CD4-positive, alpha-beta T cell treated with Interferon alpha-2 for 1 hour (primary cell): ENCODE results near the gene PSME3IP1.

Source experiments
- DNase-seq, 2 donors: peaks; one replicate each; pipeline ENCODE4 v3.0.0-alpha.2; 2020 to 2022

PSME3IP1 gene

DNA sequence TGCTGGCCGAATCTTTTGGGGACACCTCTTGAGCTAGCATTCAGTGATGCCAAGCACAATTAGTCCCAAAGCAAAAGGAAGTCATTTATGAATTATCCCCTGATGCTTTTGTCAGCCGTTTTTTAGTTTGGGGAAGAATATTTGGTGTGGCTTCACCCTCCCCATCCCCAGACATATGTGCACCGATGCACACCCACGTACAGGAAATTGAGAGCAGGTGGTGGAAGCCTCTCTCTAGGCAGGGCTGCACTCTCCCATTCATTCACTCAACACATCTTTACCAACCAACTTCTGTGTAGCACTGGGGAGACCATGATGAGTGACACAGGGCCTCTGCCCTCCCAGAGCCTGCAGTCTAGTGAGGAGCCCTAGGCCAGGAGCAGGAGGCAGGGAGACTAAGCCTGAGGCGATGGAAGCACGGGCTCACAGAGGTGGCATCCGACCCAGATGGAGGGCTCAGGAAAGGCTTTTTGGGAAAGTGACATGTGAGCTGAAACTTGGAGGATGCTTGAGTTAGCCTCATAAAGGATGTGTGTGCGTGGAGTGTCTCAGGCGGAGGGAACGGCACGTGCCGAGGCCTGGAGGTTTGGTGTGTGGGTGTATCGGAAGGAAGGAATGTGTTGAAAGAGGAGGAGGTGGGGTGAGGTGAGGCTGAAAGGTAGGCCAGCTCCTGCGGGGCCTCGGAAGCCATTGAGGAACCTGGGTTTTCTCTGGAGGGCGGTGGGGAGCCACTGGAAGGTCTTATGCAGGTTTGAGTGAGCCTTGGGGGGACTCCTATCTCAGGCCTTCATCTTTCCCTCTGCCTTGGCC lies 43.8 kb downstream of the PSME3IP1 start:
- peak in 1 of 2 donors; percentile 27 for DNase-seq

DNA sequence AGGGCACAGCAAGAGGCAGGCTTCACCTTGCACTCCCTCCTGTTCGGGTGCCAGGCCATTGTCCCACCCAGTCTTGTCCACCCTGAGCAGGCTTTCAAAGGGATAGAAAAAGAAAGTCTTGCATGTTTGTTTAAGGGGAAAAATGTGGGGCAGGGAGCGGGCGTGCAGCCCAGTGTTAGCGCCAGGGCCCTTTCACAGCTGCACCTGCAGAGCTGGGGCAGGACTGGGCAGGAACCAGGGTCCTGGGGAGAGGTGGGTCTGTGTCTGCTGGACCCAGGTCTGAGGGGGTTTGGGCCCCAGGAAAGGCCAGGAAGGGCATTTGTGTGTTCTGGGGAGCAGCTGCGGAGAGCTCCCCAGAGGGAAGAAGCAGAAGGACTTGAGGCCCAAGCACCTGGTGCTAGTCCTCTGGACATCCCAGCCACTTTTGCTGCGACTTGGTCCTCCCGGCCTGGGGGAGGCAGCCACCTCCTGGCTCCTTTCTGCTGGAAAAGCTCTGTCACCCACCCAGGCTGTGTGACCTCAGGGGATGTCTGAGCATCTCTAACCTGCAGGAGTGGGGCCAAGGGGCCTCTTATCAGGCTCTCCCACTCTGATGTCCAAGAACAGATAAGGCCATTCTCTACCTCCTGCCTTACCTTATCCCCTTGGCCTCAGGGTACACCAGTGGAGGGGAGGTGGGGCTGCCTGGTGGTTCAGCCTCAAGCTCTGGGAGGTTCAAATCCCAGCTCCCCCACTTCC lies 44.7 kb downstream of the PSME3IP1 start:
- no peak for DNase-seq

DNA sequence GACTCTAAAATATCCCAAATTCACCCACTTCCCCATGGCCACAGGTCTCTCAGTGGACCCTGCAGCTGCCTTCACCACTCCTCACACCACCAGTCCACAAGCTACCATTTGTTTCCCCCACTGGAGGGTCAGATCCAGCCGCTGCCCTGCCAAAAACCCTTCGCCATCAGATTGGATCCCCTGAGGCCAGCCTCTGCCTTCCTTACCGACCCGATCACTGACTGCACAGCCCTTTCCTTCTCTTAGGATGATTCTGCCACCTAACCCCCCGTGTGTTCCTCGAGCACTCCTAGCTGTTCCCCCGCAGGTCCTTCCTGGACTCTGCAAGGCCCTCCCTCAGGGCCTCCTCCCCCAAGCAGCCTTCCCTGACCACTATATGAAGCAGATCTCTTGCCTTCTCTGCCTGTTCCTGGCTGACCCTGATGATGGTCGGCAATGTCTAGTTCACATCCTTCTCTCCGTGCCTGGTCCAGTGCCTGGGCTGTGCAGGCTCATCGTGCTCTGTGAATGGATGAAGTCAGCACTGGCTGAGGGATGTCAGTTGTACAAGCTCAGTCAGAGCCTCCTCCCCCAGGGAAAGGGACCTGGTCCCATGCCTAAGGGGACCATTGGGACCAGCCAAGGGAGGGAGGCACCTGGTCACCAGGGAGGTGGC lies 47.4 kb downstream of the PSME3IP1 start:
- no peak for DNase-seq

DNA sequence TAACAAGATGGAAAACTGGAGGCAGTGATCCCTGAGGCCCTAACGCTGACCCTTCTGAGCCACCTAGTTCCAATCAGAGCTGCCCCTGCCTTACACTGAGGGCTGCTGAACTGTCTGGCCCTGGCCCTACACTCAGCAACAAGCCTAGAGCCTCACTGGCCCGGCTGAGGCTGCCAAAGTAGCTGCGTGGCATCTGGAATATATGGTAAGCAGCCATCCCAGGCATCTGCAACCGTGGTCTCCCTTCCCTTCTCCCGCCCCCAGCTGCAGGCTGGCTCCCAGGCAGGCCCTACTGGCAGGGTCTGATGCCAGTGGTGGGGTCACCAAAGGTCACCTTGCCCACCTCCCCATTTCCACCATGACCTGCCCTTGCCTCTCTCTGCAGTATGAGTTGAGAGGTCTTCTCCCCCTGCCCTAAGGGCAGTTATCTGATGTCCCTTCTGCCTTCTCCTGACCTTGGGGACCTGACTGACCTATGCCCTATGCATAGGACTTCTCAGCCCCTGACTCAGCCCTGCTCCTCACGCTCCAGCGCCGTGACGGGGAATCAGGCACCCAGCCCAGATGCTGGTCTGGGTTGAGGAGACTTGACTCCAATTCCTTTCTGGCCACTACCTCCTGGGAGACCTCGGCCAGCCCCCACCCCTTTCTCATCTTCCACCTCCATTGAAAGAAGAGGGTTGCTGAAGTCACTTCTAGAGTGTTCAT lies 48.1 kb downstream of the PSME3IP1 start:
- no peak for DNase-seq

DNA sequence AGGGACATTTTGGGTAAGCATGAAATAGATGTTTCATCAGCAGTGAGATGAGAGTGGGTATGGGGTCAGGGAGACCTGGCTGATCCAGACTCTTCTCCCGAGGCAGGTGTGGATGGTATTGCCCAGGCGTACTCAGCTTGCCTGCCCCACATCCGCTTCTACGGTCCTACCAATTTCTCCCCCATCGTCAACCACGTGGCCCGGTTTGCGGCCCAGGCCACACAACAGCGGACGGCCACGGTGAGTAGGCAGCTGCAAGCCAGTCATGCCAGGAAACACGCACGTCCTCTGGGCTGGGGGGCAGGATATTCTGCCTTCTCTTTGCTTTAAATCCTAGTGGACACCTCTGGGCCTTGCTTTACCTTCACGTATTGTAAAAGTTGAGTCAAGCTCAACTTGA lies 48.8 kb downstream of the PSME3IP1 start:
- DNase-seq, result no peak

DNA sequence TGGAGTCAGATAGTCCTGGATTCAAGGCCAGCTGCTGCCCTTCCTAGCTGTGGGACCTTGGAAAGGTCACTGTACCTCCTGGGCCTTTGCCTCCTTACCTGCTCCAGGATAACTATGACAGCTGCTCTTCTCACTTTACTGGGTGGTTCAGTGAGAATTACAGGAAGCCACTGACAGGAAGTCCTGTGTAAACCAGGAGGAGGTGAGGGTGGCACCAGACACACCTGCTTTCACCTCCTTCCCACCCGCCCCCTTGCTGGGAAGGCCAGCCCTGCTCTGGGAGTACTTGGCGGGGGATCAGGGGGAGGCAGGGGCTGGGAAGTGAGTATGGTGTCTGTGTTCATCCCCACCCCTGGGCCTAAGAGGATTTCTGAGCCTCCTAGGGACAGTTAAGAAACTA lies 50.9 kb downstream of the PSME3IP1 start:
- peak; percentile 39 to 68 for DNase-seq

DNA sequence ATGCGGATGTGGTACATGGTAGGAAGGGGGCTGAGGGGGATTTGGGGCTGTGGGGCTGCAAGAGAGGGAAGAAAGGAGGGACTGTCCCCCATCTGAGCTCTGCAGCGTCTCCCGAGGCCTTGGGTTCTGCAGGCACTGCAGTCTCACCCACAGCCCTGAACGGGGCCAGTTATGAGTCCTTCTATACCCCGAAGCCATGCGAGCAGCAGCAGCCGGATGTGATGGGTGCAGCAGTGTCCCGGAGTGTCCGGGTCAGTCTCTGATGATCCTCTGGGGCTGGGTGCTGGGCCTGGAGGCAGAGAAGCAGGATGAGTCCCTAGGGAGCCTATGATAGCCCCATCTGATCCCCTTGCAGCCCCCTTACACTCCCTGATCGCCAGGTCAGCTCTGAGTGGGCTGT lies 52.0 kb downstream of the PSME3IP1 start:
- no peak for DNase-seq

DNA sequence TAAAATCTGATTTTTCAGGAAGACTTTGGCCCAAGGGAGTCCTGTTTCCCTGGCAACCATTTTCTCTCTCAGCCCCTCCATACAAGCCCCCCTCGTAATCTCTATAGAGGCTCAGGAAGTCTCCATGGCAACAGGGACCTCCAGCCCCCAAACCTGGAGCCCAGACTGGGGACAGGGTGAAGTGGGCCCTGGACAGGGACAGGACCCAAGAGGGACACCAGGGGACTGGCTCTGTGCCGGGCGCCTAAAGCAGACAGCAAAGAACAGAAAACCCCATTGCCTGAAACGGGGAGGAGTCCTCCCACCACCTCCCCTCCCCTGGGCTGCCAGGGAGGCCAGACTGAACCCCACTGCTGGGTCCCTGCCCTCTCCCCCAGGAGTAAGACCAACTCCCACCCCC lies 52.8 kb downstream of the PSME3IP1 start:
- no peak for DNase-seq

DNA sequence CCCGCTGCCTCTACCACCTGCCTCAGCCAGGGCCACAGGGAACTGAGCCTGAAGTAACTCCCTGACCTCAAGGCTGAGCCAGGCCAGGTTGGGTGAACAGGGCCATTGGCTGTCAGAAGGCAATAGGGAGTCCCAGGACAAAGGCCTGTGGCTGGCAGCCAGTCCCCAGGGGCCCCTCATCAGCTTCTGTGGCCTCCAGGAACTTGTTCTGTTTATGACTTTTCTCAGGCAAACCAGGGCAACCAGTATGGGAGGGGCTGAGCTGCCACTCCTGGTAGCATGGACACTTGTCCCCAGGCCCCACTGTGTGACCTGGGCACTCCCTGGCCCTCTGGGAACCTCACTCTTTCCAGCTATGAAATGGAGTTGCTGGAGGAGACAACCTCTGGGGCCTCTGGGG lies 53.4 kb downstream of the PSME3IP1 start:
- no peak for DNase-seq

DNA sequence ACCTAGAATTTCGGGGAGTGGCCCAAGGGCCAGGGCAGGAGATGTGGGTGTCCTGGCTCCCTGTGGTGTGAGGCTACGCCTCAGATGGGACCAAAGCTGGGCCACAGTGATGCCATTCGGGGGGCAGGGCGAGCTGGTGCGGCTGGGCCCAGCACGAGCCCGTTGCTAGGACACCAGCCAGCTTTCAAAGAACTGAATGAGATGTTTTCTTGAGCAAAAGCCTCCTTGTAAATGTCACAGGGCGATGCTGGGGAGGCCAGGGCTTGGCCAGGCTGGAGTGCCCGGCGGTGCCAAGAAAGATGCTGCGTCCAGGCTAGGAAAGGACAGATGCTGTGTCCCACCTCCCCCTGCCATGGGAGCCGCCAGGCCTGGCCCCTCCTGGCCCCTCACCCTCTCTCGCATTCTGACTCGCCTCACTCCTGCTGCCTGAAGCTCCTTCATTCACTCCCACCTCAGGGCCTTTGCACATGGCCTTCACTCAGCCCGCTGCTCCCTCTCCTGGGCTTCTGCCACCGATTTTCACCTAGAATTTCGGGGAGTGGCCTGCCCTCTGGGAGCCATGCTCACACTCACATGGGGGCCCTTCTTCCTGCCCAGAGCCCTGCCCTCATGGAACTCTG lies 54.4 kb downstream of the PSME3IP1 start:
- DNase-seq, result no peak

DNA sequence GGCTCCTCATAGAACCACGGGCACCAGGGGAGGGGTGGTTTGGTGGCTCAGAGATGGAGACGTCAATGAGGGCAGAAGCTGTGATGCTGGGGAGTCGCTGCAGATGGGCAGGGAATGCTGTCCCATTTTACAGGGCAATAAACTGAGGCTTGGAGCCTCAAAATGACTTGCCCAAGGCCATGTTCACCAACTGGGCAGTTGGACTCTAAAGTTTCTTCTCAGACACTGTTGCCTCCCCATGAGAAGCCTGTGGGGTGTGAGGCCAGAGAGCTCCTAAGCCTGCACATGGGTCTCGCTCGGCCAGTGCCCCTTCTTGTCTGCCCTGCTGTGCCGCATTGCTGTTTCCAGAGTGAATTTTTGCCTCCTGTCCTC lies 54.9 kb downstream of the PSME3IP1 start:
- DNase-seq, result no peak

DNA sequence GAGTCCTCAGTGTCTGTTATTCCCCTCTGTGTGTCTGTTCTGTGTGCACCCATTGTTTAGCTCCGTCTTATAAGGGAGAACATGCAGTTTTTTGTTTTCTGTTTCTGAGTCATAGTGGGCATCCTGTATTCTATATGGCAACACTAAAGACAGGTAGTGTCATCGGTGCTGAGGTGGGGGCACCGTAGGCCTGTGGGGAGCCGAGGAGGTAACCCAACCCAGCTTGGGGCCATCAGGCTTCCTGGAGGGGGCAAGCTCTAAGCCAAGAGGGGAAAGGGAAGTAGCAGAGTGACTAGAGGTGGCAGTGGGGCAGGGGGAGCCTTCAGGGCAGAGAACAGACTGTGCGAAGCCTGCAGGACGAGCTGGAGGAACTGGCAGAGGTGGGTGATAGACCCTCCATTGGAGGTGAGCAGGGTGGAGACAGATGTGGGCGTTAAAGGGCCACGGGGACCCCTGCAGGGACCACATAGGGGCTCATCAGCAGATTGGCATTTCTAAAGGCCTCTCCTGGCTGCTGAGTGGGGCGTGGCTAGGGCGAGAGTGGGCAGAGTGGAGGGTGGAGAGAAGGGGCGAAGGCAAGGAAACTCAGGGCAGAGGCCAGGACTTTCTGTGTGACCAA lies 57.0 kb downstream of the PSME3IP1 start:
- peak; percentile 18 to 58 for DNase-seq

DNA sequence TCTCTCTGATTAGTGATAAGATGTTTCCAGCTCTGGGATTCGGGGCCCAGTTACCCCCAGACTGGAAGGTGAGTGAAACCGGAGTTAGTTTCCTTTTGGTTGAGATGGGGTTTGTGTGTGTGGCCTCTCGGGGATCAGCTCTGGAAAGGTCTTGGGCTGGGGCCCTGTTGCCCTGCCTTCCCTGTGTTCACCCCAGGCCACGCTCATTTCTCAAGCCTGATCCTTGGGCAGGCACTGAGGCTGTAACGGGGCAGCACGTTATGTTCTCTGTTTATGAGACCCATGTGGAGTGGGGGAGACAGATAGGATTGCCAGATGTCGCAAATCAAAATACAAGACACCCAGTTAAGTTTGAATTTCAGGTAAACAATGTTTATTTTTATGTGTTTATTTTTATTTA lies 58.0 kb downstream of the PSME3IP1 start:
- DNase-seq, result no peak

DNA sequence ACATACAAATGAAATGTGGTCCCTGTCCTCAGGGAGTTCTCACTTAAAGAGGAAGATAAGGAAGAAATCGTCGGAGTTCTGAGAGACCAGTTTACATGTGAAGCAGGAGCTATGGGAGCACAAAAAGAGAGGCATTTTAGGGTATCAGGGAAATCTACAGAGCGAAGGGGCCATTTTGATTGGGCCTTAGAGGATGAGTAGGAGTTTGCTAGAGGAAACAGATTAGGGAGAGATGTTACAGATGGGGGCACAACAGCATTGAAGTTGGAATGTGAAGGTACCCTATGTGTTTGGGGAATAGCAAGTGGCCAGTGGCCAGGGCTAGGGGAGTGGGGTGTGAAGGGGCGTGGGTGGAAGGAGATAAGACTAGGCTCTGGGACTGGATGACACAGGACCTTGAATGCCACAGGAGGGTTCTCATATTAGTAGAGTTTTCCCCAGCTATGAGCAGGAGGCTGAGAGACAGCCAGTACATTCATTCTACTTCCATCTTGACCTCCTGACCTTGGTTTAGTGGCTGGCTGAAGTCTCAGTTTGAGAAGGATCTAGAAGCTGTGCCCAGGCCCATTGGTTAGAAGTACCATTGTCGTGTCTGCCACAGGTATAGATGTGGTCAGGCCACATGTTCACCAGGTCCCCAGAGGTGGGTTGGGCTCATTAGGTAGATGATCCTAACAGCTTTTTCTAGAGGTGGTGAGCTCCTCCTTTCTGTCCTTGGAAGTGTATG lies 58.6 kb downstream of the PSME3IP1 start:
- DNase-seq, result no peak

DNA sequence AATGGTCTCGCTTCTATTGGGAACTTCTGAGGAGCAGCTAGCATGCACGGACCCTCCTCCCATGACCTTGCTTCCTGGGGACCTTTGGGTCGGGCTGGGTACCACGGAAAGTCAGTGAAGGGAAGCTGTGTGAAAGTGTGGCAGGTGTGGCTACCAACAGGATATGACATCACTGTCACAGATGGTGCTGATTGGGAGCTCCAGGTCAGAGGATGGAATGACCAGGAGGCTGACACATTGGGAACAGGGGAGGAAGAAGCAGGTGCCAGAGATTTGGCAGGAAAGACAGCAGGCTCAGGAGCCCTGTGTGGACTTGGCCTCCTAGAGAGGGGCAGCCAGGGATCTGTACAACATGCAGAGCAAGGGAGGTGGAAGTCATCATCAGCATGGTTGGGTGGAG lies 59.4 kb downstream of the PSME3IP1 start:
- no peak for DNase-seq

DNA sequence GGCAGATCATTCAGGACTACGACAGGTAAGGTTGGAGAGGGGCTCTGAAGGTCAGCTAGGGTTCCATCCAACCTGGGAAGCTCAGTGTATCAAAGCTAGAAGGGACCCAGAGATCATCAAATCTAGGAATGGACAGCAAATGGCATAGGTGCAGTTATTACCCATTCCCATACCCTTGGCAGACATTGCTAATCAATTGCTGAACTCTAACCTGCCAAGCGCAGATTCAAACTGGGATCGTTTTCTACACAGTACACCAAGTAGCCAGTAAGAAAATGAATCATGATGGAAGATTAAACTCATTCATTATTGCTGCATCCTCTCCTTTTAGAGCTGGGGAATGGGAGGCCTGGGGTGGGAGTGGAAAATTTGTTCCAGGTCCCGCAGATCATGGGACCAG lies 59.9 kb downstream of the PSME3IP1 start:
- DNase-seq, result no peak

DNA sequence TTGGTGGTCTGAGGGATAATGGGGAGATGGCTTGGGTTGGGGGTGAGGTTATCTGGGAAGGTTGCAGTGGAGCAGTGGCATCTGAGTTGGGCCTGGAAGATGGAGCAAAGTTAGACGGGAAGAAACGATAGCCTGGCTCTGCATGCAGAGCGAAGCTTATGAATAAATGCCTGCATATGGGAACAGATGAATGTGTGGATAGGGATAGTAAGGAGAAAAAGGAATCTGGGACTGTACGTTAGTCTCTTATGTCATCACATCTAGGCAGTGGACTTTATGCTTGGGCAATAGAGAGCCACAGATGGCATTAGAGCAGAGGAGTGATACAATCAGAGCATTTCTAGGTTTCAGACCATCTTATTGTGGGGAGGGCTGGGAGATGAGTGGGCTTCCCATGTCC lies 60.5 kb downstream of the PSME3IP1 start:
- DNase-seq, result no peak

DNA sequence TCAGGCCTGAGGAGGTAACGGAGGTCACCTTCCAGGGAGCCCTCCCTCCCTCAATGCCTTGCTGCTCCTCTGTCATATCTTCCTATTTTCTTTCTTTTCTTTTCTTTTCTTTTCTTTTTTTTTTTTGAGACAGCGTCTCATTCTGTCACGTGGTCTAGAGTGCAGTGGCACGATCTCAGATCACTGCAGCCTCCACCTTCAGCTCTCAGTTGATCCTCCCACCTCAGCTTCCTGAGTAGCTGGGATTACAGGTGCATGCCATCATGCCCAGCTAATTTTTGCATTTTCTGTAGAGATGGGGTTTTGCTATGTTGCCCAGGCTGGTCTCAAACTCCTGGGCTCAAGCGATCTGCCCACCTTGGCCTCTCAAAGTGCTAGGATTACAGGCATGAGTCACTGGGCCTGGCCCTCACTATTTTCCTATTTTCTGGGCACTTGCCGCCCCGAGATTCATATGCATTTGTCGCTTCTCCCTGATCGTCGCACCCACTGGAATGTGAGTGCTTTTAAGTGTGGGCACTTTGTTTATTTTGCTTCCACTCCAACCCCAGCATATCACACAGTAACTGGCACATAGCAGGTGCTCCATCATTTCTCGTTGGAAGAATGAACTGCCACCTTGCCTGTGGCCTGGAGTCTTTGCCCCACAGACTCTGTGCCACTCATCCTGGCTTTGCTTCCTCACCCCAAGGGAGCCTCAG lies 61.7 kb downstream of the PSME3IP1 start:
- DNase-seq, result no peak

DNA sequence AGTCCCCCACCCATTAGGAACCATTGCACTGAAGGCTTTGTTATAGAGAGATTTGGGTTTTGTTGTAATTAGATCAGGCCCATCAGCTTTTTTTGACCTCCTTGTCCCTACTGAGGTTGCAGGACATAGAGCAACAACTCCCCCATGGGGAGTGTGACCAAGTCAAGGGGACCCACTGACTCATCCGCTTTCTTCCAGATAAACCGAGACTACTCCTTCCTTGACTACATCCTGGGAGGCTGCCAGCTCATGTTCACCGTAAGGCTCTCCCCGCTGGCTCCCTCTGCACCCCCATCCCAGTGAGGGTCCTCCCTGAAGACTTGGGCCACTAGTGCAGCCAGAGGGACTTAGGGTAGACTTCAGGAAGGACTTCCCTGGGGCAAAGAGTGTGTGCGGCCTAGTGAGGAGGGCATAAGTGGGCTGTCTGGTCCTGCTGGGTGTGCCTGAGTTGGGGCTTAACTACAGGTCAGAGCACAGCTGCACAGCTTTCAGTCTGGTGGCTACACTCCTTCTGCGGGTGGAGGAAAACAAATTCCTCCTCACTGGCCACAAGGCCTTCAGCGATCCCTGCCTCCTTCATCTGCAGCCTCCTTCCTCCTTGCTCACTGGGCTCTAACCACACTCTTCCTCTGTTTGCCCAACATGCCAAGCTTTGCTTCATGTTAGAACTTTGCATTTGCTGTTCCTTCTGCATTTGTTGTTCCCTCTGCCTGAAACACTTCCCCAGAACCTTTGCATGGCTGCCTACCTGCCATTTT lies 62.4 kb downstream of the PSME3IP1 start:
- no peak for DNase-seq

DNA sequence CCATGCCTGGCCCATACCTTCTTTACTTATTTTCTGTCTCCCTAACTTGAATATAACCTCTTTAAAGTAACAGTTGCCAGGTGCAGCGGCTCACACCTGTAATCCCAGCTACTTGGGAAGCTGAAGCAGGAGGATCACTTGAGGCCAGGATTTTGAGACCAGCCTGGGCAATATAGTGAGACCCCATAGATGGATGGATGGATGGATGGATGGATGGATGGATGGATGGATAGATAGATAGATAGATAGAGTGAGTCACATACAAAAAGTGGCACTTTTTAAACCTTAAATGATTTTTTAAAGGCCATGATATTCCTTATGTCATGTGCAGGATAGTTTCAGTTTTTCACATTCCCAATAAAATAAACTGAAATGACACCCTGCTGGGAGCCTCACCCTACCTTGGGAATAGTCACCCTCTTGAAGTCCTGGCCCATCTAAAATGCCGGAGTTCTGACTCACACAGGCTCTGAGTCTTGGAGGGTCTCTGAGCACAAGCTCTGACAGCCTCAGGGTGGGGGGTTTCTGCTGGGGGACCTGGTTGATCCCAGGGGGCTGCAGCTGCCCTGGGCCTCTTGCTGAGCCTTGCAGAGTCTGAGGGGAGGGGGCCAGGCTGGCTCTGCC lies 67.3 kb downstream of the PSME3IP1 start:
- no peak for DNase-seq
